ENCODE results near the gene MICU2.

DNA sequence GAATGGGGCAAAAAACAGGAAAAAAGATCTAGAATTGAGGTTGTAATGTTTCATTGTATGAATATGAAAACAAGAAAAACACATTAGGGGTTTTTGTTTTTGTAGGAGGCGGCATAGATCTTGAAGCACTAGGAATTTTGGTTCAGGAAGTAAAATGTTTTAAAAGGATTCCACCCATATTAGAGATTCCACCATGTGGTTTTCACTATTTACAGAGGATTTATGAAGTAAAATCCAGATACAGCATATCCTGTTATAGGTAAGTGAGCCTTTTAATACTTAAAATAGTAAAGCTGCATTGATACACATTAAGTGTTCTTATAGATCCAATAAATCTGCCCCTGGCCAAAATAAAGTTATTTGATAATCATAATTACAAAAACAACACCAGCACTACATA is 61.4 kb downstream of the MICU2 start:
- no peak for TF ChIP-seq POLR2AphosphoS5 (IDR thresholded peaks at IDR 0.05; ENCODE audit: low read depth, low read length)
- TF ChIP-seq, protein P1, sequence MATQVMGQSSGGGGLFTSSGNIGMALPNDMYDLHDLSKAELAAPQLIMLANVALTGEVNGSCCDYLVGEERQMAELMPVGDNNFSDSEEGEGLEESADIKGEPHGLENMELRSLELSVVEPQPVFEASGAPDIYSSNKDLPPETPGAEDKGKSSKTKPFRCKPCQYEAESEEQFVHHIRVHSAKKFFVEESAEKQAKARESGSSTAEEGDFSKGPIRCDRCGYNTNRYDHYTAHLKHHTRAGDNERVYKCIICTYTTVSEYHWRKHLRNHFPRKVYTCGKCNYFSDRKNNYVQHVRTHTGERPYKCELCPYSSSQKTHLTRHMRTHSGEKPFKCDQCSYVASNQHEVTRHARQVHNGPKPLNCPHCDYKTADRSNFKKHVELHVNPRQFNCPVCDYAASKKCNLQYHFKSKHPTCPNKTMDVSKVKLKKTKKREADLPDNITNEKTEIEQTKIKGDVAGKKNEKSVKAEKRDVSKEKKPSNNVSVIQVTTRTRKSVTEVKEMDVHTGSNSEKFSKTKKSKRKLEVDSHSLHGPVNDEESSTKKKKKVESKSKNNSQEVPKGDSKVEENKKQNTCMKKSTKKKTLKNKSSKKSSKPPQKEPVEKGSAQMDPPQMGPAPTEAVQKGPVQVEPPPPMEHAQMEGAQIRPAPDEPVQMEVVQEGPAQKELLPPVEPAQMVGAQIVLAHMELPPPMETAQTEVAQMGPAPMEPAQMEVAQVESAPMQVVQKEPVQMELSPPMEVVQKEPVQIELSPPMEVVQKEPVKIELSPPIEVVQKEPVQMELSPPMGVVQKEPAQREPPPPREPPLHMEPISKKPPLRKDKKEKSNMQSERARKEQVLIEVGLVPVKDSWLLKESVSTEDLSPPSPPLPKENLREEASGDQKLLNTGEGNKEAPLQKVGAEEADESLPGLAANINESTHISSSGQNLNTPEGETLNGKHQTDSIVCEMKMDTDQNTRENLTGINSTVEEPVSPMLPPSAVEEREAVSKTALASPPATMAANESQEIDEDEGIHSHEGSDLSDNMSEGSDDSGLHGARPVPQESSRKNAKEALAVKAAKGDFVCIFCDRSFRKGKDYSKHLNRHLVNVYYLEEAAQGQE (IDR thresholded peaks at IDR 0.05; ENCODE audit: insufficient read depth in 1 of 2, low read depth in 2 of 2, low read length in 2 of 2): no peak
- no peak for TF ChIP-seq SIN3A (IDR thresholded peaks at IDR 0.05; ENCODE audit: borderline replicate concordance, insufficient read depth, low read length)
- no peak for TF ChIP-seq FOXP2 (optimal IDR thresholded peaks at IDR 0.05; ENCODE audit: borderline replicate concordance, extremely low read depth, extremely low read length, insufficient read depth)

All from PFSK-1 (cell line).